GM20000 (cell line): Measurements from ENCODE around the gene ATP2C1.

Experiments used
- DNase-seq: peaks from one replicate; pipeline ENCODE4 v3.0.0; 2012; ENCODE audit warnings: low spot score
- TF ChIP-seq, protein P1 (sequence below): IDR thresholded peaks from 2 replicates; pipeline ENCODE4 v1.5.1; 2012; ENCODE audit warnings: mild to moderate bottlenecking, control low read depth; ENCODE audit errors: extremely low read depth, missing control alignments

ATP2C1 gene

DNA sequence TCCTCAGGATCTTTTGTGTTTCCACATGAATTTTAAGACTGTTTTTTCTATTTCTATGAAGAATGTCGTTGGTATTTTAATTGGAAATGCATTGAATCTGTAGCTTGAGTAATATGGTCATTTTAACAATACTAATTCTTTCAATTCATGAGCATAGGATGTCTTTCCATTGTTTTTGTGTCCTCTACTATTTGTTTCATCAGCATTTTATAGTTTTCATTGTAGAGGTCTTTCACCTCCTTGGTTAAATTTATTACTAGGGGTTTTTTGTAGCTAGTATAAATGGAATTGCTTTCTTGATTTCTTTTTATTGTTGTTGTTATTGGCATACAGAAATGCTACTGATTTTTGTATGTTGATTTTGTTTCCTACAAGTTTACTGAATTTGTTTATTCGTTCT is 17.3 kb upstream of the ATP2C1 start:
- DNase-seq = no peak
- TF ChIP-seq, protein P1, sequence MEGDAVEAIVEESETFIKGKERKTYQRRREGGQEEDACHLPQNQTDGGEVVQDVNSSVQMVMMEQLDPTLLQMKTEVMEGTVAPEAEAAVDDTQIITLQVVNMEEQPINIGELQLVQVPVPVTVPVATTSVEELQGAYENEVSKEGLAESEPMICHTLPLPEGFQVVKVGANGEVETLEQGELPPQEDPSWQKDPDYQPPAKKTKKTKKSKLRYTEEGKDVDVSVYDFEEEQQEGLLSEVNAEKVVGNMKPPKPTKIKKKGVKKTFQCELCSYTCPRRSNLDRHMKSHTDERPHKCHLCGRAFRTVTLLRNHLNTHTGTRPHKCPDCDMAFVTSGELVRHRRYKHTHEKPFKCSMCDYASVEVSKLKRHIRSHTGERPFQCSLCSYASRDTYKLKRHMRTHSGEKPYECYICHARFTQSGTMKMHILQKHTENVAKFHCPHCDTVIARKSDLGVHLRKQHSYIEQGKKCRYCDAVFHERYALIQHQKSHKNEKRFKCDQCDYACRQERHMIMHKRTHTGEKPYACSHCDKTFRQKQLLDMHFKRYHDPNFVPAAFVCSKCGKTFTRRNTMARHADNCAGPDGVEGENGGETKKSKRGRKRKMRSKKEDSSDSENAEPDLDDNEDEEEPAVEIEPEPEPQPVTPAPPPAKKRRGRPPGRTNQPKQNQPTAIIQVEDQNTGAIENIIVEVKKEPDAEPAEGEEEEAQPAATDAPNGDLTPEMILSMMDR = no peak

DNA sequence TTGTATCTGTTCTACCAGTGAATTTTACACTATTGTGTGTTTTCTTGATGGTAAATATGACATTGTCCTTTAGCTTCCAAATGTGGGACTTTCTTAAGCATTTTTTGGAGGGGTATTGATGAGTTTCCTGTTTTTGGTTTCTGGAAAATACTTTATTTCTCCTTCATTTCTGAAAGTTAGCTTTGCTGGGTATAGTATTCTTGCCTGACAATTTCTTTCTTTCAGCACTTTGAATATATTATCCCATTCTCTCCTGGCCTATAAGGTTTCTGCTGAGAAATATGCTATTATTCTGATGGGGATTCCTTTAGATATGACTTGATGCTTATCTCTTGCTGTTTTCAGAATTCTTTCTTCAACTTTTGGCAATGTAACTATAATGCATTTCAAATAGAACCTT is 15.4 kb upstream of the ATP2C1 start:
- TF ChIP-seq, protein P1 = no peak
- no peak for DNase-seq

DNA sequence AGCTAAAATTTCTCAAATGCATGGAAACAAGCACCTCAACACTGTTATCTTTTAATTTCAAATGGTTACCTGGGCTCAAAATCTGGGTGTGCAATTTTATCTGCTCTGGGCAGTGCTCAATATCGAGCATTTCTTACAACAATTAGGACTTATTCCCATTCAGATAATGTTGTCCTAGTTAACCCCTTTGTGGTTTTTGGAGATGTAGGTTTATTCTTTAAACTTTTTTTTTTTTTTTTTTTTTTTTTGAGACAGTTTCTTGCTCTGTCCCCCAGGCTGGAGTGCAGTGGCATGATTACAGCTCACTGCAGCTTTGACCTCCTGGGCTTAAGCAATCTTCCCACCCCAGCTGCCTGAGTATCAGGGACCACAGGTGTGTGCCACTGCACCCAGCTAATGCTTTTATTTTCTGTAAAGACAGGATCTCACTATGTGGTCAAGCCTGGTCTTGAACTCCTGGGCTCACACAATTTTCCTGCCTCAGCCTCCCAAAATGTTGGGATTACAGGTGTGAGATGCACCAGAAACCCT is 4.4 kb upstream of the ATP2C1 start:
- TF ChIP-seq, protein P1 = no peak
- no peak for DNase-seq

DNA sequence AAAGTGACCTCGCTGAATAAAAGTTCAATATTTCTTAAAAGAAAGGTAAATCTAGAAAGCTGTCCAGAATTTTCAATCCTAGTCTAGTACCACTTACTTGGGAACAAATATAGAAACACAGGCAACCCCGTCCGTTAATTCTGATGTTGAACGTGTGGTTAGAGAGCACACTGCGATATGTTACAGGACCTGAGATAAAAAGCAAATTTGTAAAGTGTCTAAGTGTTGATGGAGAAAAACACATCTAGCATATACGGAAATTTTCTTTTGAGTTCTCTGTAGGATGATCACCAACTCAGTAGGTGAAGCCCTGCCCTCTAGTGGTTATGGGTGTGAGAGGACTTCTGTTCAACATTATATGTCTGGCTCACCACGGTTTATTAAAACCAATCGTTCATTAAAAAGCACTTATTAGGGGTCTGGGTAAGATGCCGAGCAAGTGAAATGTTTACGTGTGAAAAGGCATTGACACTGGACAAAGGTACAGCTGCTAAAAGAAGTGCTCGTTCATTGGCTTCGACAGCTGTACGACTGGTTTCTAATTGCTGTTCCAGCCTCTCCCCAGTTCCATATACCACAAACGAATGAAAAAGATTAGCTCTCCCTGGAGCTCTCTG is 1.0 kb upstream of the ATP2C1 start:
- DNase-seq = peak; percentile 79
- TF ChIP-seq, protein P1 = peak; percentile 70

DNA sequence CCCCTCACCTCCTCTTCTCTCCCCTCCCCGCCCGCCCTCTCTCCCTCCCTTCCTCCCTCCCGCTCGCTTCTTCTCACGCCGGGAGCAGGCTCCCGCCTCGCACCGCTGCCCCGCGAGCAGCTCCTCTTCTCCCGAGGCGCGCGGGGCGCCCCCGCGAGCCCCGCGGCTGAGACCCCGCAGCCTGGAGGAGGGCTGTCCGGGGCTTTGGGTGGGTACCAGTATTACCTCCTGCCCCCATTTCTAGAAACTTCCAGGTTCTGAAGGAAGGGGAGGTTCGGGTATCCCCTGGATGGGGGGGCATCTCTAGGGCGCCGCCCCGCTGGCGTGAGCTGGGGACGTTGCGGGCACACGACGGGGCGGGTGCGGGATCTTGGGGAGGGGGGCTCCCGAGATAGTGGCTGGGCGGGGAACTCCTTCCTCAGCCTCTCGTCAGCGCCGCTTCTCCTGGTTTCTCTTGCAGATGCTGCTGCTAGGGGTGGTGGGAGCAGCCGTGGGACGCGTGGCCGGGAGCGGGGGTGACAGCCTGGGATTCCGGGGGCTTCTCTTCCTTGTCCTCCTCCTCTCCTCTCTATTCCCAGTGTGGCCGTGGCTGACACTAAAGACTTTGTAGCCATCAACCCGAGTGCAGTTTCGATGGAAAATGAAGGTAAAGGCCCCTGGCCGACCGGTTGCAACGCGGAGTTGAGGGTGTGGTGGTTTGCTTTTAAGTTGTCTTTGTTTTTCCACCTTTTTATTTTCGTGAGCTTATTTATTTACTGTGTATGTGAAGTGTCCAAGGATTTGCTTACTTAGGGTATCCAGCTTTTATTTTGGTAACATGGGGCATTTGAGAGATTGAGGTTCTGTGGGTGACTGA is 474 bp downstream of the ATP2C1 start:
- TF ChIP-seq, protein P1 = no peak
- DNase-seq = peak; percentile 46

DNA sequence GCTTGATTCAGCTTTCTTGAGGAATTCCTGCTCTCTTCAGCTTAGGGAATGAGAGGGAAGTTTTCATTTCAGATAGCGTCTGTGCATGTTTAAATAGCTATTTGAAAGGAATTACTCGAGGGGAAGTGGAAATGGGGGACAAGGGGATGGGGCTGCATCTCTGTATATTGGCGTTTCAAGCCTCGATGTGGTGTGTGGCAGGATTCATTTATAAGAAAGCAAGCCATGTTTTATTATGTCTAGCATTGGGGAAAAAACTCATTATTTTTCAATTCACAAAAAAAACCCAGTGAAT is 1.0 kb downstream of the ATP2C1 start:
- TF ChIP-seq, protein P1 = no peak
- no peak for DNase-seq
